D721Med (cell line): ENCODE results near the gene LYPD8.

Source experiments
- DNase-seq: peaks from one replicate; pipeline ENCODE4 v3.0.0; 2011; ENCODE audit warnings: low spot score; ENCODE audit not compliant: insufficient read length
- FAIRE-seq: peaks from 2 replicates; lab custom pipeline; 2011; peaks lifted over from hg19 to GRCh38; lab: Jason Lieb, UNC
- CTCF ChIP-seq: IDR thresholded peaks from 2 replicates; pipeline ENCODE4 v1.5.1; 2012; ENCODE audit warnings: mild to moderate bottlenecking, control low read depth; ENCODE audit not compliant: insufficient read depth; ENCODE audit errors: missing control alignments

Gene LYPD8

DNA sequence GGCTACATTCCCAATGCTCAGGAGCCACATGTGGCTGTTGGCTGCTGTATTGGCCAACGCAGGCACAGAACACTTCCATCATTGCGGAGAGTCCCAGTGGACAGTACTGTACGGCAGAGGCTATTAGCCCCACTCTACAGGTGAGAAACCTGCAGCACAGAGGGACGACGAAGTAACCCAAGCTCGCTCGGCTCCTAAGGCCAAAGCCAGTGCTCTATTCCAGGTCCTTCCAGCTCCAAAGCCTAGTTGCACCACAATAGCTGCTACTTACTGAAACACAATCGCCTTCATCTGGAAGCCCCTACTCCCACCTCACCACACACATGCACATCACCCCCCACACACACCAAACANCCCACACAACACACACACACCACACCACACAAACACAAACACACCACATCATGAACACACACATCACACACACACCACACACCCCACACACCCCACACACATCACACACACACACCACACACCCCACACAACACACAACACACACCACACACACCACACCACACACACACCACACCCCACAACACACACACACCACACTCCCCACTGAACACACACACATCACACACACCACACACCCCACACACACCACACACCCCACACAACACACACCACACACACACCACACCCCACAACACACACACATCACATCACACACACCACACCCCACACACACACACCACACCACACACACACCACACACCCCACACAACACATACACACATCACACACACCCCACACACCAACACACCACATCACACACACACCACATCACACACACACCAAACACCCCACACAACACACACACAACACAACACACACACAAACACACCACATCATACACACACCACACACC, 3.2 kb downstream of the LYPD8 start:
- no peak for FAIRE-seq
- no peak for DNase-seq
- no peak for TF ChIP-seq CTCF

GRCh38 chr1:248751635-248752034, 3.9 kb downstream of the LYPD8 start:
- DNase-seq = no peak
- no peak for TF ChIP-seq CTCF
- FAIRE-seq = no peak

- TF ChIP-seq CTCF = no peak
- no peak for DNase-seq
- no peak for FAIRE-seq
Measured at GRCh38 chr1:248751142-248751541, 4.4 kb downstream of the LYPD8 start.

- DNase-seq (no peak), FAIRE-seq (no peak)
- TF ChIP-seq CTCF = no peak
Measured at GRCh38 chr1:248750496-248750895, 5.1 kb downstream of the LYPD8 start.

GRCh38 chr1:248748211-248748610, 7.3 kb downstream of the LYPD8 start:
- TF ChIP-seq CTCF = no peak
- DNase-seq = no peak
- FAIRE-seq = no peak

DNA sequence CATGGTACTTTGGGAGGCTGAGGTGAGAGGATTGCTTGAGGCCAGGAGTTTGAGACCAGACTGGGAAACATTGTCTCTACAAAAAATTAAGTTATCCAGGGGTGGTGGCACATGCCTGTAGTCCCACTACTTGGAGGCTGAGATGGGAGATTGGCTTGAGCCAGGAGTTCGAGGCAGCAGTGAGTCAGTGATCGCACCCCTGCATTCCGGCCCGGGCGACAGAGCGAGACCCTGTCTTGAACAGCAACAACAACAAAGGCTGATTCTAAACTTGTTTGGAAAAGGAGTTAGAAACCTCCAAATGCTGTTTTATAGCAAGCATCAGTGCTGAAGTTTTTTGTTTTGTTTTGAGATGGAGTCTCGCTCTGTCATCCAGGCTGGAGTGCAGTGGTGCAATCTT, 14.7 kb downstream of the LYPD8 start:
- no peak for TF ChIP-seq CTCF
- DNase-seq (no peak), FAIRE-seq (no peak)

DNA sequence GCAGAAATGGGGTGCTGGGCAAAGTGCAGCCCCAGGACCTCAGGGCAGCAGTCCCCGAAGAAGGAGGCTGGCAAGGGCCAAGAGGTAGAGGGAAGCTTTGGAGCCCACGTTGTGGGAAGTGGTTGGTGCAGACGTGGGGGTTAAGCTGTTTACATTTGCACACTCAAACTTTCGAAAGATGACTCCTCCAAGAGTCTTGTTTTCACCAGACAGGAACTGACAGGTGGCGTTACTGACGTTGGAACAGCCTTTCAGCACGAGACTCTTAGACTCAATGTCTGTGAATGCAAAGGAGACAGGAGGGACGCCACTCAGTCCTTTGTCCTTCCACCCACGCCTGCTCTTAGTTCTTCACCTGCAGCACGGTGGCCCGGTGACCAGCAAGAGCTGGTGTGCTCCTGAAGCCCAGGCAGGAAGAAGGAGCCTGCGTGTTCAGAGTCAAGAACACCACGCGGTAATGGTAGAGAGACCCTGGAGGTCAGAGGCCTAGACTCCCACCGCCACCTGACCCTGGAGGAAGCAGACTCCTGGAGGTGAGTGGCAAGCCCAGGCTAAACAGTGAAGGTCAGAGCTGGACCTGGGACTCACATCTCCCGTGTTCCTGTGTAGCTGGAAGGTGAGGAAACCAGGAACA, 15.9 kb downstream of the LYPD8 start:
- TF ChIP-seq CTCF = no peak

More for the DNA sequence above, 15.9 kb downstream of the LYPD8 start:
- no peak for FAIRE-seq
- no peak for DNase-seq
